BJ (cell line): ENCODE results near the gene CALCOCO1. TPM values are rescaled to one million over a fixed set of nuclear protein-coding genes. Genes with fewer than 3 reads are reported as not detected.
"Not testable (repeated sequence)": the region's sequence is repeated elsewhere in the genome, so short reads cannot be mapped to it uniquely, and the experiment has no call there.

ENCODE experiments used
- CTCF ChIA-PET: fragments of 350-600 bp; formaldehyde crosslinking; extraction: SDS; loops from one replicate; lab custom pipeline; 2021; ENCODE audit warnings: antibody characterized with exemption, inconsistent platforms; lab: Yijun Ruan, JAX
- POLR2A ChIA-PET: fragments of 300-600 bp; sonication (Branson Sonifier 250); formaldehyde crosslinking; extraction: SDS; loops from one replicate; lab custom pipeline; 2021; ENCODE audit warnings: antibody characterized with exemption; lab: Charles Lee
- DNase-seq: peaks from one replicate; pipeline ENCODE4 v3.0.0-alpha.2; 2011; ENCODE audit warnings: low read depth
- H3K27me3 ChIP-seq: 2 replicates; pipeline ENCODE4 v1.6.0; 2011; ENCODE audit warnings: low read length; ENCODE audit not compliant: control insufficient read depth, insufficient read depth
- H3K36me3 ChIP-seq: 2 replicates; pipeline ENCODE4 v1.5.1; 2011; ENCODE audit warnings: low read length; ENCODE audit not compliant: control insufficient read depth, insufficient read depth
- H3K4me3 ChIP-seq: 2 replicates; pipeline ENCODE4 v1.5.1; 2011; ENCODE audit warnings: low read depth, mild to moderate bottlenecking, control low read depth, low read length
- polyA plus RNA-seq: library from polyadenylated mRNA; depleted of rRNA; stranded (reverse); fragments of >200 nt; gene quantifications from 2 replicates; pipeline ENCODE4 v1.2.3, GENCODE V29; 2011
- TF ChIP-seq, protein P1 (sequence below): IDR thresholded peaks from 2 replicates; pipeline ENCODE4 v1.5.1; 2011; ENCODE audit warnings: low read depth, mild to moderate bottlenecking, control low read depth, inconsistent platforms, low read length, moderate library complexity; ENCODE audit not compliant: insufficient read depth

Gene CALCOCO1
- polyA plus RNA-seq, 1 experiment = 206 TPM

DNA sequence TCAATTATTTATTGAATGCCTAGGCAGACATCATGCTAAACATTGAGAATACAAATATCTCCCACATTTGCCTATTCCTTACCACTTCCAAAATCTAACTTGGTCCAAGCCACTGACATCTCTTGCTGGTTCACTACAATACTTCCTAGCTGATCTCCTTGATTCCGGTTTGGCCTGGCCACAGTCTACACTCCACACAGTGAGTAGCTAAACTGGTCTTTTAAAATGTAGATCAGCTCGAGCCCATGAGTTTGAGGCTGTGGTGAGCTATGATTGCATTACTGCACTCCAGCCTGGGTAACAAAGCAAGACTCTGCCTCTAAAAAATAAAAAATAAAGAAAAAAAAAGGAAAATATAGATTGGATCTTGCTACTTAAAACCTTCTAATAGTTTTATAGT is 43.8 kb downstream of the CALCOCO1 start:
- H3K27me3 ChIP-seq = no peaks in the 10 kb centered on the region
- DNase-seq = no peak
- H3K4me3 ChIP-seq = no peak overlapping the region
- ChIA-PET POLR2A (no interaction called here), CTCF (interaction anchor here (0.6 to 1.0 kb wide), 3 partner anchors 11 to 1356 kb away, joined by 3 read pairs; no protein-coding TSS in a partner anchor)
- TF ChIP-seq, protein P1, sequence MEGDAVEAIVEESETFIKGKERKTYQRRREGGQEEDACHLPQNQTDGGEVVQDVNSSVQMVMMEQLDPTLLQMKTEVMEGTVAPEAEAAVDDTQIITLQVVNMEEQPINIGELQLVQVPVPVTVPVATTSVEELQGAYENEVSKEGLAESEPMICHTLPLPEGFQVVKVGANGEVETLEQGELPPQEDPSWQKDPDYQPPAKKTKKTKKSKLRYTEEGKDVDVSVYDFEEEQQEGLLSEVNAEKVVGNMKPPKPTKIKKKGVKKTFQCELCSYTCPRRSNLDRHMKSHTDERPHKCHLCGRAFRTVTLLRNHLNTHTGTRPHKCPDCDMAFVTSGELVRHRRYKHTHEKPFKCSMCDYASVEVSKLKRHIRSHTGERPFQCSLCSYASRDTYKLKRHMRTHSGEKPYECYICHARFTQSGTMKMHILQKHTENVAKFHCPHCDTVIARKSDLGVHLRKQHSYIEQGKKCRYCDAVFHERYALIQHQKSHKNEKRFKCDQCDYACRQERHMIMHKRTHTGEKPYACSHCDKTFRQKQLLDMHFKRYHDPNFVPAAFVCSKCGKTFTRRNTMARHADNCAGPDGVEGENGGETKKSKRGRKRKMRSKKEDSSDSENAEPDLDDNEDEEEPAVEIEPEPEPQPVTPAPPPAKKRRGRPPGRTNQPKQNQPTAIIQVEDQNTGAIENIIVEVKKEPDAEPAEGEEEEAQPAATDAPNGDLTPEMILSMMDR = no peak
- no peaks in the 10 kb centered on the region for H3K36me3 ChIP-seq

DNA sequence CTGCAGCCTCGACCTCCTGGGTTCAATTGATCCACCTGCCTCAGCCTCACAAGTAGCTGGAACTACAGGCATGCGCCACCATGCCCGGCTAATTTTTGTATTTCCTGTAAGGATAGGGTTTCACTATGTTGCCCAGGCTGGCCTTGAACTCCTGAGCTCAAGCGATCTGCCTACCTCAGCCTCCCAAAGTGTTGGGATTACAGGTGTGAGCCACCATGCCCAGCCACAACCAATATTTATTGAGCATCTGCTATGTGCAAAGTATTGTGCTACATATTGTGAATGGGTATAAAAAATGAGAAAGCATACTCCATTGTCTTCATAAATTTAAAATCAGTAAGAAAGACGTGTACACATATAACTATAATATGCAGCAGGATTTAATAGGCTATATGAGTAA is 47.2 kb downstream of the CALCOCO1 start:
- POLR2A ChIA-PET, H3K36me3 ChIP-seq, H3K4me3 ChIP-seq, DNase-seq, H3K27me3 ChIP-seq: not testable (repeated sequence)
- CTCF ChIA-PET = interaction anchor here (1.3 to 7.0 kb wide), 3 partner anchors 20 to 138 kb away, joined by 3 to 125 read pairs (median 29); no protein-coding TSS in a partner anchor

DNA sequence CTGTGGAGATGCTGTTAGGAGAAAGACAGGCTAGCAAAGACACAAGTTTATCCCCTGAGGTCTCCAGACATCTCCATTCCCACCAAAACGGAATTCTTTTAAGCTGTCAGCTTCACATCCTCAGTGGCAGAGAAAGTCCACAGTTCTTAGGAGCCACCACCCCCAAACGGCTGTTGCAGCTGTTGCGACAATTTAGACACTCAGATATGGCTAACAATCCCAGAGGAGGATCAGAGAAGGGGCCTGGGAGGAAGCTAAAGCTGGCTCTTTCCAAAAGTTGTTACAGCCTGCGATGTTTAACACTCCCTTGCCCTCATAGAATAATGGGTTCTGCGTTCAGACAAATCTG is 49.5 kb downstream of the CALCOCO1 start:
- ChIA-PET POLR2A (interaction anchor here (0.5 kb wide), 1 partner anchor 33 kb away, joined by 9 read pairs; no protein-coding TSS in a partner anchor), CTCF (interaction anchor here (1.0 to 7.0 kb wide), 11 partner anchors 12 to 169 kb away, joined by 3 to 125 read pairs (median 5); no protein-coding TSS in a partner anchor)
- H3K27me3 ChIP-seq = no peaks in the 10 kb centered on the region
- TF ChIP-seq, protein P1 = no peak
- H3K4me3 ChIP-seq = no peak overlapping the region
- no peak for DNase-seq
- H3K36me3 ChIP-seq = 0 out of 2 replicates have a peak, but pooled peaks cover 2% of the 10 kb centered on the region

DNA sequence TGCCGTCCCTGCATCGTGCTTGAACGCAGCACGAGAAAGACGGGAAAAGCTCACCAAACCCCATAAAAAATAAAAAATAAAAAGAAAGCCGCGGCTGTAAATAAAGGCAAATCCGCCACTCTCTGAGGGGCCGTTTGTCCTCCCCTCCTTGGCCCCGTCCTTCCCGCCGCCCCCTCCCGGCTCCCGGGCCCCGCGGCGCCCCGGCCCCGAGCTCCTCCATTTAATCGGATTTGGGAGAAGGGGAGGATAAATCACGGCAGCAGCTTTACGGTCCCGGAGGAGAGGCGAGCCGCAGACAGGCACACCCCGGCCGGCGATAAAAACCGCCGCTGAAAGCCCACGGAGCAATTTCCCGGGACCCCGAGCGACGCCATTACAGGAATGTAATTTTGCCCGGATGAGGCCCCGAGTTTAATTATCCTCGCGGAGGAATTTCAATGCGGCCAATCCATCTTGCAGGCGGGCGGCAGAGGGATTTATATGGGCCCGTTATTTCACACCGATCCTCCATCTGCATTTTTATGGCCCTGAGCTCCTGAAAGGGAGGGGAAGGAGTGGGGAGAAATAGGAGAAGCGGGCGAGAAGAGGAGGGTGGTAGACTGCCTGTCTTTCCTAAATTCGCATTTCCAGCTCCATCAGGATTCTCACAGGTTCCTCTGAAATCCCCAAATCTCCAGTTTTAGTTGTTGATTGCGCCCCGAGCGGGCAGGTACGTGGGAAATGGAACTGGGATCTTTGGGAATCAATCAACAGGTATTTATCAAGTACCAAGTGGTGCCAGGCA is 50.0 kb downstream of the CALCOCO1 start:
- Histone ChIP-seq H3K36me3 (peaks cover 2% of the 10 kb centered on the region; the same call in 1 of the 2 replicates), H3K27me3 (no peaks in the 10 kb centered on the region), H3K4me3 (peak overlapping the region; percentile 20)
- CTCF ChIA-PET = interaction anchor here (0.6 to 7.0 kb wide), 26 partner anchors 10 to 524 kb away, joined by 3 to 125 read pairs (median 4); partner anchors contain the start of gene TARBP2
- TF ChIP-seq, protein P1 = no peak
- POLR2A ChIA-PET = interaction anchor here (0.5 to 0.6 kb wide), 2 partner anchors 32 to 71 kb away, joined by 3 to 9 read pairs; no protein-coding TSS in a partner anchor
- DNase-seq = no peak

DNA sequence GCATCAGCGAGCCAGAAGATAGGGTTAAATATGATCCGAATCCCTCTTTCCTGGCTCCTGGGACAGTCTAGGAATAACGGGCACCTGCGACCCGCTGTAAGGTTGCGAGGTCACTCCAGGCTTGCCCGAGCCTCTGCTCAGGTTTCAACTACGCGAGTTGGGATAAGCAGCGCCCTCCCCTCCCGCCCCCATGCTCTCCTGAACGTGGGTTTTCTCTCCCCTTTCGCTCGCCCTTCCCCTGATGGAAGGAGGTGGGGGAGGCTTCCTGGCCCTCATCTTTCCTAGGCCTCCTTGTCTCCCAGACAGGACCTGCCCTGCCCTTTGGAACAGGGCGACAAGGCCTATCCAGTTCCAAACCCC is 50.6 kb downstream of the CALCOCO1 start:
- CTCF ChIA-PET = interaction anchor here (0.8 to 7.0 kb wide), 22 partner anchors 9 to 539 kb away, joined by 3 to 125 read pairs (median 5); partner anchors contain the start of gene TARBP2
- DNase-seq = no peak
- H3K27me3 ChIP-seq = no peaks in the 10 kb centered on the region
- peaks cover 2% of the 10 kb centered on the region; the same call in 1 of the 2 replicates for H3K36me3 ChIP-seq
- POLR2A ChIA-PET = interaction anchor here (0.6 kb wide), 1 partner anchor 71 kb away, joined by 3 read pairs; no protein-coding TSS in a partner anchor
- TF ChIP-seq, protein P1 = no peak
- H3K4me3 ChIP-seq = peak overlapping the region; percentile 8
